GM18508 (cell line): ENCODE results near the gene GSDMA.

Experiments
- ATAC-seq: cut with Tn5 transposase; IDR thresholded peaks from one replicate; pipeline ENCODE4 v1.9.1; 2021; ENCODE audit warnings: moderate number of reproducible peaks; ENCODE audit not compliant: insufficient read depth, unreplicated experiment

Gene GSDMA

GRCh38 chr17:40018211-40019121 lies 55.7 kb downstream of the GSDMA start:
- no peak for ATAC-seq

- ATAC-seq = no peak
Measured at GRCh38 chr17:40019140-40019991, 56.6 kb downstream of the GSDMA start.

GRCh38 chr17:40020146-40020545 lies 57.3 kb downstream of the GSDMA start:
- no peak for ATAC-seq

- no peak for ATAC-seq
Measured at GRCh38 chr17:40021451-40021971, 58.7 kb downstream of the GSDMA start.

GRCh38 chr17:40022497-40022896 lies 59.7 kb downstream of the GSDMA start:
- no peak for ATAC-seq

GRCh38 chr17:40022961-40023541 lies 60.2 kb downstream of the GSDMA start:
- ATAC-seq = no peak

GRCh38 chr17:40023590-40024292 lies 60.9 kb downstream of the GSDMA start:
- no peak for ATAC-seq

GRCh38 chr17:40024901-40025300 lies 62.1 kb downstream of the GSDMA start:
- no peak for ATAC-seq

GRCh38 chr17:40025559-40025958 lies 62.8 kb downstream of the GSDMA start:
- no peak for ATAC-seq

- no peak for ATAC-seq
Measured at GRCh38 chr17:40025991-40026815, 63.4 kb downstream of the GSDMA start.

GRCh38 chr17:40026816-40027613 lies 64.2 kb downstream of the GSDMA start:
- no peak for ATAC-seq
